HepG2 (cell line): ENCODE results near the gene TTLL1. TPM values are rescaled to one million over a fixed set of nuclear protein-coding genes. Genes with fewer than 3 reads are reported as not detected.
A peak's percentile ranks its signal among the peaks of the same experiment; 100 is the strongest.

ENCODE experiments used
- CCDC6 ChIP-seq: sonication (generic); formaldehyde crosslinking; IDR thresholded peaks from 2 replicates; pipeline ENCODE4 v1.8.1; 2022; ENCODE audit warnings: mild to moderate bottlenecking, missing genetic modification reagents, moderate library complexity
- FOXA3 ChIP-seq: IDR thresholded peaks from 2 replicates; pipeline ENCODE4 v1.6.1; 2016; ENCODE audit warnings: missing genetic modification reagents, missing compliant biosample characterization
- HNRNPLL ChIP-seq: fragments of 200-400 bp; formaldehyde crosslinking; IDR thresholded peaks from 2 replicates; pipeline ENCODE4 v1.6.1; 2017; ENCODE audit warnings: mild to moderate bottlenecking, low read depth, low read length; ENCODE audit not compliant: poor library complexity, severe bottlenecking
- MBNL3 ChIP-seq: fragments of 250-450 bp; sonication (Bioruptor Pico); conservative IDR thresholded peaks from 2 replicates; pipeline ENCODE4 v1.8.0; 2022; ENCODE audit warnings: mild to moderate bottlenecking, inconsistent platforms
- MEIS1 ChIP-seq: sonication (generic); formaldehyde crosslinking; IDR thresholded peaks from 2 replicates; pipeline ENCODE4 v1.9.0; 2021; ENCODE audit warnings: mild to moderate bottlenecking, missing genetic modification reagents, moderate library complexity, borderline replicate concordance
- NFIB ChIP-seq: sonication (generic); formaldehyde crosslinking; IDR thresholded peaks from 2 replicates; pipeline ENCODE4 v1.9.0; 2021; ENCODE audit warnings: missing genetic modification reagents, mild to moderate bottlenecking, borderline replicate concordance
- NFYC ChIP-seq: IDR thresholded peaks from 2 replicates; pipeline ENCODE4 v1.6.1; 2016; ENCODE audit warnings: missing genetic modification reagents, missing compliant biosample characterization
- POLR2A ChIP-seq, 2 experiments: IDR thresholded peaks; 2 replicates each; pipeline ENCODE4 v1.6.1; 2011; ENCODE audit warnings: low read depth in 2 of 2, low read length in 2 of 2, mild to moderate bottlenecking in 1 of 2, moderate library complexity in 1 of 2; ENCODE audit not compliant: insufficient read depth in 1 of 2
- POLR2AphosphoS5 ChIP-seq: IDR thresholded peaks from 2 replicates; pipeline ENCODE4 v1.6.1; 2012; ENCODE audit warnings: low read depth, low read length
- ZC3H13 ChIP-seq: sonication (generic); formaldehyde crosslinking; IDR thresholded peaks from 2 replicates; pipeline ENCODE4 v1.8.1; 2023; ENCODE audit warnings: mild to moderate bottlenecking, missing genetic modification reagents, moderate library complexity
- ZNF232 ChIP-seq: sonication (generic); formaldehyde crosslinking; IDR thresholded peaks from 2 replicates; pipeline ENCODE4 v1.4.0; 2020; ENCODE audit warnings: missing genetic modification reagents, borderline replicate concordance
- ZNF337 ChIP-seq: sonication (generic); formaldehyde crosslinking; IDR thresholded peaks from 2 replicates; pipeline ENCODE4 v1.5.1; 2020; ENCODE audit warnings: missing genetic modification reagents, low read depth, mild to moderate bottlenecking, borderline replicate concordance
- ZNF557 ChIP-seq: sonication (generic); formaldehyde crosslinking; IDR thresholded peaks from 2 replicates; pipeline ENCODE4 v1.4.0; 2020; ENCODE audit warnings: missing genetic modification reagents
- ZNF564 ChIP-seq: sonication (generic); formaldehyde crosslinking; IDR thresholded peaks from 2 replicates; pipeline ENCODE4 v1.8.1; 2023; ENCODE audit warnings: mild to moderate bottlenecking, missing genetic modification reagents
- ZNF589 ChIP-seq: sonication (generic); formaldehyde crosslinking; conservative IDR thresholded peaks from 2 replicates; pipeline ENCODE4 v1.8.0; 2022; ENCODE audit warnings: mild to moderate bottlenecking, moderate library complexity, missing genetic modification reagents
- polyA plus RNA-seq, 8 experiments: library from polyadenylated mRNA; depleted of rRNA in 3 of 8; stranded (reverse) in 7 of 8; unstranded in 1 of 8; fragments of >200 nt; fragmentation: Illumina TruSeq in 4 of 8; extraction: Trizol in 4 of 8; gene quantifications; 2 replicates each; pipeline versions ENCODE4 v1.2.1 to v1.2.3, GENCODE V29; 2011 to 2016; ENCODE audit warnings: low read depth in 4 of 8, missing spikeins in 1 of 8, mixed read lengths in 1 of 8; ENCODE audit not compliant: insufficient read depth in 1 of 8
- total RNA-seq, 5 experiments: library from RNA; depleted of rRNA; stranded (reverse); fragments of >200 nt; fragmentation: Illumina TruSeq; extraction: Trizol; gene quantifications; 2 replicates each; pipeline ENCODE4 v1.2.3, GENCODE V29; 2016; ENCODE audit warnings: low read depth in 1 of 5
- TF ChIP-seq, protein P1 (sequence below): sonication (generic); formaldehyde crosslinking; IDR thresholded peaks from 2 replicates; pipeline ENCODE4 v1.4.0; 2020; ENCODE audit warnings: mild to moderate bottlenecking, missing genetic modification reagents
- TF ChIP-seq, protein P2 (sequence below): sonication (generic); formaldehyde crosslinking; IDR thresholded peaks from one replicate; pipeline ENCODE4 v1.5.1; 2020; ENCODE audit warnings: mild to moderate bottlenecking, missing genetic modification reagents; ENCODE audit errors: not compliant biosample characterization
- TF ChIP-seq, protein P3 (sequence below): sonication (generic); formaldehyde crosslinking; IDR thresholded peaks from 2 replicates; pipeline ENCODE4 v1.4.0; 2020; ENCODE audit warnings: missing genetic modification reagents; ENCODE audit errors: not compliant biosample characterization

Gene TTLL1
- total and polyA plus RNA-seq, 2 of the 13 experiments (the other 11 are each of a cell fraction or from before 2014, with no cell fraction given), result 1.6 to 5.3 TPM

DNA sequence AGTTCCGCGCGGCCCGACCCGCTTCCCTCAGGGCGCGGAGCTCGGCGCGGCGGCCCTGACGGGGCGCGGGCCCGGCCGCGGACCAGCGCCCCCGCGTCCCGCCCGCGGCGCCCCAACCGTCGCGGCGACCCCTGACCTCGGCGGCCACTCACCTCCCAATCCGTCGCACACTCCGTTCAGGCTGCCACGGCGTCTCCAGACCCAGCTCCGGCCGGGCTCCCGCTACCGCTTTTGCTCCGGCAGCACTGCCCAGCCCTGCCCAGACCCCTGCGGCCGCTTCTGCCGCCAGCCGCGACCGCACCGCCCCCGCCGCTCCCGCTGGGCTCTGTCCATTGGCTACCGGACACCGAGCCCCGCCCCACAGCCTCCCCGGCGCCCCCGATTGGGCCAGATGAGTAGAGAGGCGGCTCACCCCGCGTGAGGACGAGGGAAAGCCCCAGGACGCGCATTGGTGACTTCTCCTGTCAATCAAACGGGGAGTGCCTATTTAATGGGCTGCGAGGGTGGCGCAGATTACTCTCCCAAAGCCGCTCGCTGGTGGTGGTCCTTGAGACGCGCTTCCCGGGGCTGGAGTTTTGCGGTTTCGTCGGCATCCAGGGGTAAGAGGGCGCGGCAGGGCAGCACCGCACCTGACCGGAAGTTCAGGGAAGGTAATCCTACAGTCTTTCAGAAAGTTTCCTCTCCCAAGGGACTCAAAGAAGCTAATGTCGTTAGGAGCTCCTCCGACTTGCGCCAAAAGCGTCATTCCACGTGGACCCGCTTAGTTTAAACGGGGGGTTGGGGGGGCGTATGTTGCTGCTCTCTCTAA, 74.1 kb downstream of the TTLL1 start, which contains the start of gene PACSIN2 (continued):
- TF ChIP-seq, protein P1, sequence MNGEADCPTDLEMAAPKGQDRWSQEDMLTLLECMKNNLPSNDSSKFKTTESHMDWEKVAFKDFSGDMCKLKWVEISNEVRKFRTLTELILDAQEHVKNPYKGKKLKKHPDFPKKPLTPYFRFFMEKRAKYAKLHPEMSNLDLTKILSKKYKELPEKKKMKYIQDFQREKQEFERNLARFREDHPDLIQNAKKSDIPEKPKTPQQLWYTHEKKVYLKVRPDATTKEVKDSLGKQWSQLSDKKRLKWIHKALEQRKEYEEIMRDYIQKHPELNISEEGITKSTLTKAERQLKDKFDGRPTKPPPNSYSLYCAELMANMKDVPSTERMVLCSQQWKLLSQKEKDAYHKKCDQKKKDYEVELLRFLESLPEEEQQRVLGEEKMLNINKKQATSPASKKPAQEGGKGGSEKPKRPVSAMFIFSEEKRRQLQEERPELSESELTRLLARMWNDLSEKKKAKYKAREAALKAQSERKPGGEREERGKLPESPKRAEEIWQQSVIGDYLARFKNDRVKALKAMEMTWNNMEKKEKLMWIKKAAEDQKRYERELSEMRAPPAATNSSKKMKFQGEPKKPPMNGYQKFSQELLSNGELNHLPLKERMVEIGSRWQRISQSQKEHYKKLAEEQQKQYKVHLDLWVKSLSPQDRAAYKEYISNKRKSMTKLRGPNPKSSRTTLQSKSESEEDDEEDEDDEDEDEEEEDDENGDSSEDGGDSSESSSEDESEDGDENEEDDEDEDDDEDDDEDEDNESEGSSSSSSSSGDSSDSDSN (CRISPR knock-in tag), result peak; percentile 60; the same call in 1 of the 2 replicates
- TF ChIP-seq POLR2A (IDR thresholded peaks at IDR 0.05; ENCODE audit: insufficient read depth in 1 of 2, low read depth in 2 of 2, low read length in 2 of 2) (peak; percentile 99), NFIB (CRISPR knock-in tag) (no peak), MBNL3 (CRISPR knock-in tag) (no peak), FOXA3 (CRISPR knock-in tag) (peak; percentile 22; the same call in 1 of the 2 replicates), ZNF337 (CRISPR knock-in tag) (peak; percentile 68; the same call in 1 of the 2 replicates), ZNF557 (CRISPR knock-in tag) (0 out of 2 replicates have a peak, but pooled peaks have one; percentile 63), ZNF589 (CRISPR knock-in tag) (no peak), CCDC6 (CRISPR knock-in tag) (no peak; the same call in 1 of the 2 replicates), ZC3H13 (CRISPR knock-in tag) (peak; percentile 30; the same call in 1 of the 2 replicates), MEIS1 (CRISPR knock-in tag) (no peak), NFYC (CRISPR knock-in tag) (peak; percentile 97), ZNF564 (CRISPR knock-in tag) (peak; percentile 37; the same call in 1 of the 2 replicates), ZNF232 (CRISPR knock-in tag) (peak; percentile 75; the same call in 1 of the 2 replicates), HNRNPLL (peak; percentile 96), POLR2AphosphoS5 (peak; percentile 99)
- TF ChIP-seq, protein P2, sequence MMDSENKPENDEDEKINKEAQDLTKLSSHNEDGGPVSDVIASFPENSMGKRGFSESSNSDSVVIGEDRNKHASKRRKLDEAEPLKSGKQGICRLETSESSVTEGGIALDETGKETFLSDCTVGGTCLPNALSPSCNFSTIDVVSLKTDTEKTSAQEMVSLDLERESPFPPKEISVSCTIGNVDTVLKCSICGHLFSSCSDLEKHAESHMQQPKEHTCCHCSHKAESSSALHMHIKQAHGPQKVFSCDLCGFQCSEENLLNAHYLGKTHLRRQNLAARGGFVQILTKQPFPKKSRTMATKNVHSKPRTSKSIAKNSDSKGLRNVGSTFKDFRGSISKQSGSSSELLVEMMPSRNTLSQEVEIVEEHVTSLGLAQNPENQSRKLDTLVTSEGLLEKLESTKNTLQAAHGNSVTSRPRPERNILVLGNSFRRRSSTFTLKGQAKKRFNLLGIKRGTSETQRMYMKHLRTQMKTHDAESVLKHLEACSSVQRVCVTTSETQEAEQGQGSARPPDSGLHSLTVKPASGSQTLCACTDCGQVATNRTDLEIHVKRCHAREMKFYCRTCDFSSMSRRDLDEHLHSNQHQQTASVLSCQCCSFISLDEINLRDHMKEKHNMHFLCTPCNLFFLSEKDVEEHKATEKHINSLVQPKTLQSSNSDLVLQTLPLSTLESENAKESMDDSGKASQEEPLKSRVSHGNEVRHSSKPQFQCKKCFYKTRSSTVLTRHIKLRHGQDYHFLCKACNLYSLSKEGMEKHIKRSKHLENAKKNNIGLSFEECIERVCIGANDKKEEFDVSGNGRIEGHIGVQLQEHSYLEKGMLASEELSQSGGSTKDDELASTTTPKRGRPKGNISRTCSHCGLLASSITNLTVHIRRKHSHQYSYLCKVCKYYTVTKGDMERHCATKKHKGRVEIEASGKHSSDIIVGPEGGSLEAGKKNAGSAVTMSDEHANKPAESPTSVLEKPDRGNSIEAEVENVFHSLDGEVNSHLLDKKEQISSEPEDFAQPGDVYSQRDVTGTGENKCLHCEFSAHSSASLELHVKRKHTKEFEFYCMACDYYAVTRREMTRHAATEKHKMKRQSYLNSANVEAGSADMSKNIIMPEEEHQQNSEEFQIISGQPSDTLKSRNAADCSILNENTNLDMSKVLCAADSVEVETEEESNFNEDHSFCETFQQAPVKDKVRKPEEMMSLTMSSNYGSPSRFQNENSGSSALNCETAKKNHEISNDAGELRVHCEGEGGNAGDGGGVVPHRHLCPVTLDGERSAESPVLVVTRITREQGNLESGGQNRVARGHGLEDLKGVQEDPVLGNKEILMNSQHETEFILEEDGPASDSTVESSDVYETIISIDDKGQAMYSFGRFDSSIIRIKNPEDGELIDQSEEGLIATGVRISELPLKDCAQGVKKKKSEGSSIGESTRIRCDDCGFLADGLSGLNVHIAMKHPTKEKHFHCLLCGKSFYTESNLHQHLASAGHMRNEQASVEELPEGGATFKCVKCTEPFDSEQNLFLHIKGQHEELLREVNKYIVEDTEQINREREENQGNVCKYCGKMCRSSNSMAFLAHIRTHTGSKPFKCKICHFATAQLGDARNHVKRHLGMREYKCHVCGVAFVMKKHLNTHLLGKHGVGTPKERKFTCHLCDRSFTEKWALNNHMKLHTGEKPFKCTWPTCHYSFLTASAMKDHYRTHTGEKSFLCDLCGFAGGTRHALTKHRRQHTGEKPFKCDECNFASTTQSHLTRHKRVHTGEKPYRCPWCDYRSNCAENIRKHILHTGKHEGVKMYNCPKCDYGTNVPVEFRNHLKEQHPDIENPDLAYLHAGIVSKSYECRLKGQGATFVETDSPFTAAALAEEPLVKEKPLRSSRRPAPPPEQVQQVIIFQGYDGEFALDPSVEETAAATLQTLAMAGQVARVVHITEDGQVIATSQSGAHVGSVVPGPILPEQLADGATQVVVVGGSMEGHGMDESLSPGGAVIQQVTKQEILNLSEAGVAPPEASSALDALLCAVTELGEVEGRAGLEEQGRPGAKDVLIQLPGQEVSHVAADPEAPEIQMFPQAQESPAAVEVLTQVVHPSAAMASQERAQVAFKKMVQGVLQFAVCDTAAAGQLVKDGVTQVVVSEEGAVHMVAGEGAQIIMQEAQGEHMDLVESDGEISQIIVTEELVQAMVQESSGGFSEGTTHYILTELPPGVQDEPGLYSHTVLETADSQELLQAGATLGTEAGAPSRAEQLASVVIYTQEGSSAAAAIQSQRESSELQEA (CRISPR knock-in tag), result peak; percentile 61
- TF ChIP-seq, protein P3, sequence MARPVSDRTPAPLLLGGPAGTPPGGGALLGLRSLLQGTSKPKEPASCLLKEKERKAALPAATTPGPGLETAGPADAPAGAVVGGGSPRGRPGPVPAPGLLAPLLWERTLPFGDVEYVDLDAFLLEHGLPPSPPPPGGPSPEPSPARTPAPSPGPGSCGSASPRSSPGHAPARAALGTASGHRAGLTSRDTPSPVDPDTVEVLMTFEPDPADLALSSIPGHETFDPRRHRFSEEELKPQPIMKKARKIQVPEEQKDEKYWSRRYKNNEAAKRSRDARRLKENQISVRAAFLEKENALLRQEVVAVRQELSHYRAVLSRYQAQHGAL (CRISPR knock-in tag), result peak; percentile 73
